Ishikawa (cell line): ENCODE results near the gene C9orf43.

ENCODE experiments used
- MAX ChIP-seq: IDR thresholded peaks from 2 replicates; pipeline ENCODE4 v1.6.1; 2012
- USF1 ChIP-seq: IDR thresholded peaks from 2 replicates; pipeline ENCODE4 v1.6.1; 2012
- ZBTB7A ChIP-seq: IDR thresholded peaks from 2 replicates; pipeline ENCODE4 v1.6.1; 2012; ENCODE audit warnings: low read depth

GRCh38 chr9:113416149-113416721, 5.7 kb downstream of the C9orf43 start:
- TF ChIP-seq ZBTB7A (no peak), MAX (no peak), USF1 (no peak)
